CD4-positive, alpha-beta T cell treated with Interleukin-10 for 1 hour (primary cell): ENCODE measurements around the gene DBX1.
"Not testable (repeated sequence)": the region's sequence is repeated elsewhere in the genome, so short reads cannot be mapped to it uniquely, and the experiment has no call there.

Experiments used
- DNase-seq: peaks from one replicate; pipeline ENCODE4 v3.0.0-alpha.2; 2020

DBX1 gene, protein sequence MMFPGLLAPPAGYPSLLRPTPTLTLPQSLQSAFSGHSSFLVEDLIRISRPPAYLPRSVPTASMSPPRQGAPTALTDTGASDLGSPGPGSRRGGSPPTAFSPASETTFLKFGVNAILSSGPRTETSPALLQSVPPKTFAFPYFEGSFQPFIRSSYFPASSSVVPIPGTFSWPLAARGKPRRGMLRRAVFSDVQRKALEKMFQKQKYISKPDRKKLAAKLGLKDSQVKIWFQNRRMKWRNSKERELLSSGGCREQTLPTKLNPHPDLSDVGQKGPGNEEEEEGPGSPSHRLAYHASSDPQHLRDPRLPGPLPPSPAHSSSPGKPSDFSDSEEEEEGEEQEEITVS

DNA sequence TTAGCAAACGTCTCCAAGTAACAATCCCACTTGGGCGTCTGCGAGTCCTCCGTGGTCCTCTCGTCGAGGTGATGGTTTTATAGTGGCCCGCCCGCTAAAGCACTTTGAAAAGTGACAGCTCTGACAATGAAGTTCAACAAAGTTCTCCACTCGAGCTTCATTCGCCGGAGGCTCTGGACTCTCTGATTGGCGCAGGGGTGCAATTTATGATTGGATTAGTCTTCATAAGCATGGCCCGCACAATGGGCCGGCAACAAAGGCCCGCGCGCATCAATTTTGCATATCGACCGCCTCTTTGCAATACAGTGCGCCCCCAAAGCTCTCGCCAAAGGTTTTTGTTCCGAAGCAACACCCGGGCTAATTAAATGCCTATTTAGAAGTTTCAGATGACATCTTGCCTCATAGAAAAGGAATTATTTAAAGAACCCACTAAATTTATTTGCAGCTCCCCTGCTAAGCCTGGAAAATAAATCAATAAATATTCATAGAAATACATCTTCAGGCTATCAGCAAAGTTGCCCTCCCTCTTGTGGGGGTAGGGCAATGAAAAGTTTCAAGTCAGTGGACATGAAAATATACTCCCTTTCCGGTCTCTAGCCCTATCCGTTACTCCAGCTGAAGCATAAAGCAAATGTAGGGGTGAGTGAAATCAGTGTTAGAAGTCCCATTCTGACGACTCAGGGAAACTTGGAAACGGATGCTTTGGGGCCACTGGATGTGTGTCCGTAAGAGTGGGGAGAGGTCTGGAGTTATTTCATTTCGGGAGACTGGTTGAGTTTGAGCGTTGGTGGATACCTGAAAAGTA is at the start of gene DBX1:
Gene DBX1, minus strand, starts transcription at position 51 of the 805 bp plus-strand sequence. CDS start 151 bp downstream, outside the sequence.
- DNase-seq, result no peak

DNA sequence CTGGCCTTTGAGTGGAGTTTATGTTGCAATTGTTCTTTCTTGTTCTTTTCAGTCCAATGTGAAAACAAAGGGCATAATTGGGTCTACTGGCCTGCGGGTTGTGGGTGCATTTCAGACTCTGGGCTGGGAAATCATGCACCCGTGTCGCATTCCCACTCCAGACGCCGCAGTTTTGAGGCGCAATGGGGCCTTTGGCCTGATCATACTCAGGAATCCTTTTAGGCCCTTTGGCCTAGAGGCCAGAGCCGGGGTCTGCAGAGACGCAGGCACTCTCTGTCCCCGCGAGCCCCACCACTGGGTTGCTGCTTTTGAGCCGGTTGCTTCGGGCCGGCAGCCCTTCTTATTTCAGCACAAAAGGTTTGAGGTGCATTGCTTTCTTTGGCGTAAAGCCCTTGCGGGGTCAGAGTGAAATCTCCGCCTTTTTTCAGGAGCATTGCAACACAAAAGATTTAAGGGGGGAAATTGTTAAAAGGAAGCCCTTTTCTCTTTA is 48.4 kb upstream of the DBX1 start:
- DNase-seq, result no peak

DNA sequence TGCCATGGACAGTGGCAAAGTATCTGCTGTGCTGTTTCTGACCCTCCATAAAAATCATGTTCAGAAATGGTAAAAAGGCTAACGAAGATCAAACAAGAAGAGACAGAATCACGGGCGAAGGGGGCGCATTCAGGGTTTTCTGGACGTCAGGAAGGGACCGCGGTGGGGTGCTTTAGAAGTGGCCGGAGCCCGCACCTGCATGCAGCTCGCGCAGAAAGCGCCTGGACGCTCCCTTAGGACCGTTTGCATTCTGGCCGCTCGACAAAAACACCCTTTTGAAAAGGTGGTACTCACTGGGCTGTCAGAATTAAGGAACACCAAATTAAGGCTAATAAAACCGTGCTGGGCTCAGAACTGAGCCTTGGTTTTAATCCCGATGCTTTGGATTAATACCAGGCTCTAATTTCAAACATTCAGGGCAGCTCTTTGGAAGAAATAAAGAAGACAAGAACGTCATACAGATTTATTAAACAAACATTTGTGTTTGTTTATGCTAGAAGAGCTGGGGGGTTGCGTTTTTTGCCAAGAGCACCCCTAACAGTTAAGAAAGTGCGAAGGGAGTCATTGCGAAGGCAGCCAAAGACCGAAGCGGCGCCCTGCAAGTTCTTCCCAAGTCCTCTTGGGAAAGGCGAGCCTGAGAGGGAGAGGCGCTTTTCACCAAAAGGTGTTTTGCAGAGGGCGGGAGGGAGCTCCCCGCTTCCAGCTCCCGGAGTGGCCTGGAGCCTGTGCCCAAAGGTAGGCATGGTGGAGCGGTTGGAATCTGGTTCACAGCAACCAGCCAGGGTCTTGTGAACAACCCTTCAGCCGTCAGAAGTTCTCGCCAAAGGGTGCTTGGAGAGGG is 47.7 kb upstream of the DBX1 start:
- DNase-seq, result no peak

DNA sequence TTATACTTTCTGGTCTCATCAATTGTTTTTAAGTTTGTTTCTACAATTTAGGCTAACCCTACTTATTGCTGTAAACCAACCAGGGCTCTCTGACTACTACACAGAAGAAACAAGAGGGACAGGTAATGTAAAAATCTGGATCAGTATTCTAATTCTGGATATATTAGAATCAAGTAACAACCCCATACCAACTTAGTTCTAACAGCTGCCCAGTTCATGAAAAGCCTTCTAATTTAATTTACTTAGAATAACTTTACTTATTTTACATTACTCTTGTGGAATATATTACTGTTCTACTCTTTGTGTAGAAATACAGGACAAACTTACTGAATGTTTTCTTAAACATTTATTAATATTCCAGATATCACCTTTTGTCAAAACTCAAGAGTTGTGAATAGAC is 45.5 kb upstream of the DBX1 start:
- no peak for DNase-seq

DNA sequence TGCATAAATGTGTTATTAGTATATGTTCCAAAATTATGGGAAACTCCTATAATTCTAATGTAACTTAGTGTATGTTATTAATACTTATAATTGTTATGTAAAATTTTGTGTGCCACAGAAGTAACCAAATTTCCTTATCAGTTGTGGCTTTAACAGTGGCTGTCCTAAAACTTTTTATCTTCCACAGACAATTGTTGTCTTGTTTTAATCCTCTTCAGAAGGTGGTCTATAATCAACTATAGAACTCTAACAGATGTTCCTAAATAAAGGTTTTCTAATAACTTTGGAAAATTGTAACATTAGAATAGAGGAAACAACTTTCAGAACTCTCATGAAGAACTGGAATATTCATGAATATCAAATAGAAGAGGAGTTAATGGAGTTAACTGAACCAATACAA is 44.4 kb upstream of the DBX1 start:
- DNase-seq, result no peak

DNA sequence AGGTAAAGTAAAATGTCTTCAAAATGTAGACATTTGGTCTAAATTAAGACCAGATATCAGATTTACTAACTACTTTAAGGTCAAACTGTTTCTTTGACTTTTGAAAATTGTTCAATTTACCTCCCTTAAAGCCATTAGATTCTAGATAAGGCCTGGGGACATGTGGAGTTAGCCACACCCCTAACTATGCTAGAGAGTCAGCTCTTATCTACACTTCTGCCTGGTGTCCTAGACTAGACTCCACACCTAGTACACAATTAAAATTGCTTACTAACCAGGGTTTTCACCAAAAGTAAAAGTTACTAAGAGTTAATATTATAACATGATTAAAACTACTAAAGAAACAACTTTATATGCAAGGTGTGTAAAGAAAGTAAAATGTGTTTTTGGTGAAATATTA is 43.6 kb upstream of the DBX1 start:
- DNase-seq, result no peak

DNA sequence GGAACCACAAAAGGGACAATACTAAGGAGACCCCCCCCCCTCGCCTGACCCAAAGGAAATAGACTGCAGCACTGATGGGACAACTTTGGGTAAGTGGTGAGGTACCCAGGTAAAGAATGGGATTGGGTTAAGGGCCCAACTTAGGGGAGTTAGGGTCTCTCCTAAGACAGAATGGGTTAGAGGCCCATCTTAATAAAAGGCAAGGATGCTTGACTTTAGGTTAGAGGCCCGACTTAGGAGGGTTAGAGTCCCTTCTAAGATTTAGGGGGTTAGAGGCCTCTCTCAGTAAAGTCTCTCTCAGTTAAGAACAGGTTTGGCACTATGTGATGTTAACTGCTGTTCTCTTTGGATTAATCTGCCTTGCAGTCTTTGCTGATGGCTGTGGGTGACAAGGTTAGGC is 41.0 kb upstream of the DBX1 start:
- no peak for DNase-seq

DNA sequence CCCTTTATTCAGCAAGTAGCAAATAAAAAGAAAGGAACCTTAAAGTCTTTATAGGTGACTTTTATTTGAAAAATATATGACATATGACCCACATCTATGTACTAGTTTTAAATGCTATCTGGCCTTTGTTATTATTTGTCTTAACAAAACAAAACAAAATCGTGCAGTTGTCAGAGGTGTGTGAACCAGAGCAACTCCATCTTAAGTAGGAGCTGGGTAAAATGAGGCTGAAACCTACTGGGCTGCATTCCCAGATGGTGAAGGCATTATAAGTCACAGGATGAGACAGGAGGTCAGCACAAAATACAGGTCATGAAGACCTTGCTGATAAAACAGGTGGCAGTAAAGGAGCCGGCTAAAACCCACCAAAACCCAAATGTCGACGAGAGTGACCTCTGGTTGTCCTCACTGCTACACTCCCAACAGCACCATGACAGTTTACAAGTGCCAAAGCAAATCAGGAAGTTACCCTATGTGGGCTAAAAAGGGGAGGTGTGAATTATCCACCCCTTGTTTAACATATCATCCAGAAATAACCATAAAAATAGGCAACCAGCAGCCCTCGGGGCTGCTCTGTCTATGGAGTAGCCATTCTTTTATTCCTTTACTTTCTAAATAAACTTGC is 40.2 kb upstream of the DBX1 start:
- DNase-seq, result not testable (repeated sequence)

DNA sequence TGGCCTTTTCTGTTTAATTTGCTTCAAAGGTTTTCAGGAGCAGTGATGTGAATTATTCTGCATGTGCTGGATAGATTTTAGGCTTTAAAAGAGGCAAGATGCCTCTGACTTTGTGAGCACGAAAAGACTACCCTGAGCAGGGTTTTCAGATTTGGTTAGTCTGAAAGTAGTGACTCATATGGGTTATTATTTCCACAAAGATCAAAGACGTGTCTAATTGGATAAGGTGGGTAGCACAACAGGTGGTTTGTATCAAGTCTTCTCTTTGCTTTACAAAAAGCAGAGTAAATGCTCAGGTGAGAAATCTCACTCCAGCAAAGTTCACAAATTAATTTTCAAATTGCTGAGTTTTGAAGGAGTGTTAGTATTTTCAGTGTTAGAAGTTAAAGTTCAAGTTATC is 37.6 kb upstream of the DBX1 start:
- DNase-seq, result no peak

DNA sequence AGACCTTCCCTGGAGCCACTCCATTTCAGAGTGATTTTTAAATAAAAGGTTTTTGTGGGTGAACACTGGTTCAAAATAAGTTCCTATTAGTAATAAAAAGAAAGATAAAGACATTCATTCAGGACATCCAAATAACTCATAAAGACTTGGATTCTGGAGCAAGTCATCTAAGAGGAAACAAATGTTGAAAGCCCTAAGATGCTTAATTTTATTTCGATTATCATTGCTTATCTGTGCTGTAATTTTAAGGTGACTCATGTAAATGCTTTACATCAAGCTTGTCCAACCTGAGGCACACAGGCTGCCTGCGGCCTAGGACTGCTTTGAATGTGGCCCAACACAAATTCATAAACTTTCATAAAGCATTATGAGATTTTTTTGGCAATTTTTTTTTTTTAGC is 34.2 kb upstream of the DBX1 start:
- no peak for DNase-seq

DNA sequence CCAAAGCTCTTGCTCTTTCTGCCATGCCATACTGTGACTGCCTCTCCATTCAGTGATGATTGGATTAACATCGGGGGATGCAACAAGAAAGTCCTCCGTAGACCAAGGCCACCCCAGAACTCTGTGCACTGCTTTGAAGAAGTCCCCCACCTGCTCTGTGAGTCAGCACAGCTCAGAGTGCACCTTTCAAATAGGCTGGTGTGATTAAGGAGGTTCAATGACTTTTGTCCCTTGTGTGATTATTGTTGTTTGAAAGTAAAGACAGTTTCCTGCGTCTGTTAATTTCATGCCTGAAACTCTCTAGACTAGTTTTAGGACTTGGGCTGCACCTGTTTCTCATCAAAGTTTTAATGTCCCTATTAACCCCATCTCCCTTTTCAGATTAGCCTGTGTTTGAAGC is 33.0 kb upstream of the DBX1 start:
- DNase-seq, result no peak

DNA sequence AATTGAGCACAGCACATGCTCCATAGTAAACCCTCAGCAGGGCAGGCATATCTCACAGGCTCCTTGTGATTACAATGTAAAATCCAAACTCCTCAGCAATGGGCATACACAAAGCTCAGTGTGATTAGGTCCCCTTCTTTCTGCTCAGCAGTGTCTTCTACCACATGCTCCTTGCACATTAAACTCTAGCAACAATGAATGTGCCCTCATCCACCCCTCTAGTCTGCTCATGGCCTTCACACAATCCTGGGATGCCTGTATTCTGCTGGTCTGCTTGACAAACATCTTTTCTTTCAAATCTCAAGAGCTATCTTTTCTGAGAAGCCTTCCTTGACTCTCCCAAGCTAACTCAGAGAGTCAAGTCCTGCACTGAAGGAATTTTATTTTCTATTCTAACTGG is 32.4 kb upstream of the DBX1 start:
- DNase-seq, result no peak

DNA sequence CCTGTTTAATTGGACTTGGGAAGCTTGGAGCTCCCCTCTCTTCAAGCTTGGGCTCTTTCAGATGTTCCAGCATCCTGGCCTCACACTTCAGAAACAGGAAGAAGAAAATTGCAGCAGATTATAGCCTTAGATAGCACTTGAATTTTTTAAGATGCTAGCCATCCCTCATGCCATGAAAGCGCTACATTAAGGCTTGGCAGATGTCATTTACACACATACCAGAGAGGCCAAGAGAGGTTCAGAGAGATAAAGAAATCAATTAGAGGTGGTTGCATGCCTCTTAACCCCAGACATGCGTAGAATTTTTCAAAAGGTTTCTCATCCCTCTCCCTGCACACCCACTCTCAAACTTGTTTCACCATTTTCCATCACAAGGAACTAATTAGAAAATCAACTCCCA is 31.9 kb upstream of the DBX1 start:
- DNase-seq, result no peak

DNA sequence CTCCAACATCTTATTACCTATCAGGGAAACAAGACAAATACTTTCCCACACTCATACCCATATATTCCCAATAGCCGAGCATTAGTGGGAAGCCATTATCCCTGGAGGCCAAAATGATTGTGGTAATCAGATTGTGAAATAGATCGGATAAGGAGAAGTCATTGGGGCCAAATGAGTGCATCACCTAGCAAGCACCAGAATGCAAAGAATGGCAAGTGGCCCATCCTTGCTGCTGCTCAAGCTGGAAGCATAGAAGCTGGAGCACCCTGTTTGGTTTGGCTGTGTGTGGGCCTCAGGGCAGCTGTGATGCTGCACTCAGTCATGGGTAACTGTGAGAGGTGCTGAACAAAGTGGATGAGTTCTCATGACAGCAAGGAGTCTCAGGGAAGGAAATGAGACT is 18.7 kb upstream of the DBX1 start:
- DNase-seq, result no peak

DNA sequence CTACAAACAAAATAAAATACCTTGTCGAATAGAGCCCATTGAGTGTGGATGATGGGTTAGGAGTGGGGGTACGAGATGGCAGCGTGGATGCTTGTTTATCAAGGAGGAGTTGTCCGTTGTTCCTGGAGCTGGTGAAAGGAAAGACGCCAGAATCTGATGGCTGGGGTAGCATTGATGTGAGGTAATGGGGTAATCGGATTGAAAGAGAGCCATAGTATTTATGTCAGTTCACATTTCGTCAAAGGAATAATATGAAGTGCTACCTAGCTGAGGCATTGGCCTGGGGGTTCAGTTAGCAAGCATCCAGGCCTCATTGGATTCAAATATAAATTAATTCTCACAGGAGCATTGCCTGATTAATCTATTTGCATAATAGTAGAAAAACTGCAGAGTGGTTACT is 16.9 kb upstream of the DBX1 start:
- no peak for DNase-seq

DNA sequence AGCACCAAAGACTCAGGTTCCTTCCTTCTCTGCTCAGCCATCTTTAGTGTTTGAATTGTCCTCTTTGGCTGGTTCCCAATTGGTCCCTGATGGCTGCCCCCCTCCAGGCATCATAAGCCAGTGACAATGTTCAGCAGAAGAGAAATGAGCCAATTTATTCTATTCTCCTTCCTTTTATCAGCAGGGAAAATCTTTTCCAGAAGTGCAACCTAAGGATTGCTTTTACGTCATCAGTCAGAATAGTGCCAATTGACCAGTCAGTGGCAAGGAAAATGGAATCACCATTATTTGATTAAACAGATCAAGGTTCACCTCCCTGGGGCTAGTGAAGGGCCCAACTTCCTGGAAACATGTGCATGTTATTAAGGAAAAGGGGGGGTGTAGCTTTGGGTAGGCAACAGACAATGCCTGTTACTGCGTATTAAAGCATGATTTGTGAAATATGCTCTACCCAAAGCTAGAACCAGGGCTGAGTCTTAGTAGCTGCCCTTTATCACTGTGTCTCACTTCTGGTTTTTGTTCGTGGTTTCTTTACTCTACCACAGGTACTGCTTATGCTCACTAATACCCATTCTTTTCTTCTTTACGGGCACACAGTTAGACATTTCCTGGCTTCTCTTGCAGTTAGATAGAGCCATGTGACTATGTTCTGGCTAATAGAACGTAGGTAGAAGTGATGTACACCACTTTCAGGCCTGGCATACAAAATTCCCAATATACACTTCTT is 12.6 kb upstream of the DBX1 start:
- DNase-seq, result no peak

DNA sequence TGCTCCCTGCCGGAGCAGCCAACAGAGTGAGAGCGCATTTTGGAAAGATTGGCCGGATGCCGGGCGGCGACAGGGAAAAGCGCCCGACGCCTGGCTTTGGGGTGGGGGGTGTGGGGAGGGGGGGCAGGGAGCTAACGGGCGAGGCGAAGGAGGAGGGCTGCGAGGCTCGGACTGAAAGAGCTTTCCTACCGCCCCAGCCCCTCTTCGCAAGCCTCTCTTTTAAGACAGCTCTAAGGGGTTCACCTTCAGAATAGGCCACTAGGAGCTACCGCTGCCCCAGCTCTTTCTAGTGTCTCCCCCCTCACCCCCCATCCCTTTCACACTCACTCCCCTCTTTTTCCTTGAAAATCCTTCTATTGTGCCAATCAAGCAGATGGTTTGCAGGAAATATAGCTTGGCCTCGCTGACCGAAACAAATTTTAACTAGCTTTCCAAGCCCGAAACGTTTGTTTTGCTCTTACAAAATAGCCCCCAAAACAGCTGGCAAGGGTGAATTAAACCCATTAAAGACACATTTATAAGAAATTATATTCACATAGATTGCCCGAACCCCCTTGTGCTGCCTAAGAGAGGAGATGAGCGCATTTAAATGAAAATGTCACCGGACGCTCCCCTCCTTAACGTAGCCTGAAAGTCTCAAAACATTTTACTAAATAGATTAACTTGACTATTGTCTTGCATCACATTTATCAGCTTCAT is 3.7 kb upstream of the DBX1 start:
- no peak for DNase-seq

DNA sequence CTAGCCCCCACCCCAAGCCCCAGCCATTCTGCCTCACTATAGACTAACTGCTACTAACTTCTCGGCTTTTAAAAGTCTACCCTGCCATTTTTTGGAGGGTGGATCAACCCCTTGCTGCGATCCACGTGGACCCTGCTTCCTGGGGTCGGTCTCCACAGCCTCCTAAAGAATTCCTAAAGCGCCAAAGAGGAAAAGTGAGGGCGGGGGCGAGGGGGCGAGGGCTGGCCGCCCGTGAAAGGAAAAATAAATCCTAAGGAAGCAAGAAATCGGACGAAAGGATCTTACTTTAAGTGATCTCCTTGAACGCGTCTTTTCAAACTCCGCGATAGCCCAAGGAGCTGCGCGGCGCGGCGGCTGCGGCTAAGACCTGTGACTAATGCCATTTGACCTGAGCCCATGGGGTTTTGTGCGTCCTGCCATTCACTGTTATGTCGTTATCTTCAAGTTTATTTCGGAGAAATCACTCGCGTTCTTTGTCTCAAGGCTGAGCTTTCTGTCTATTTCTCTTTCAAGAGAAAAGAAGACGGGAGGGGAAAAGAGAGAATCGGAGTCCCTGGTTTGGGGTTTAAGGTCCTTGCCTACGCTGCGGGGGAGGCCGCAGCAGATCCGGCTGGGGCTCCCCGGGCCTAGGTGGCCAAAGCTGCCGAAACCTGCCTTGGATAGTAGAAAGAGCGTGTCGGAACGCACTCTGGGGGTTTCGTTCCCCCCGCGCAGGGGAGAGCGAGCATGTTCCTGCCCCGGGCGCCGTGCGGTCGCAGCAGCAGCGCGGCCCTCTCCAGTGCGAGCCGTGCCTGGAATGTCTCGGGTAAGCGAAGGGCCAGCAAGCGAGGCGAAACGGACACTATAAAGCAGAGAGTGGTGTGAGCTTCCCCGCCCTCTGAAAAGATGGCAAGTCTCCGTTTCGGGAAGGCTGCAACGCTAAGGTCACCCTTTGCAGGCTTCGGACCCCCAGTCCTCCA is 2.8 kb upstream of the DBX1 start:
- no peak for DNase-seq

DNA sequence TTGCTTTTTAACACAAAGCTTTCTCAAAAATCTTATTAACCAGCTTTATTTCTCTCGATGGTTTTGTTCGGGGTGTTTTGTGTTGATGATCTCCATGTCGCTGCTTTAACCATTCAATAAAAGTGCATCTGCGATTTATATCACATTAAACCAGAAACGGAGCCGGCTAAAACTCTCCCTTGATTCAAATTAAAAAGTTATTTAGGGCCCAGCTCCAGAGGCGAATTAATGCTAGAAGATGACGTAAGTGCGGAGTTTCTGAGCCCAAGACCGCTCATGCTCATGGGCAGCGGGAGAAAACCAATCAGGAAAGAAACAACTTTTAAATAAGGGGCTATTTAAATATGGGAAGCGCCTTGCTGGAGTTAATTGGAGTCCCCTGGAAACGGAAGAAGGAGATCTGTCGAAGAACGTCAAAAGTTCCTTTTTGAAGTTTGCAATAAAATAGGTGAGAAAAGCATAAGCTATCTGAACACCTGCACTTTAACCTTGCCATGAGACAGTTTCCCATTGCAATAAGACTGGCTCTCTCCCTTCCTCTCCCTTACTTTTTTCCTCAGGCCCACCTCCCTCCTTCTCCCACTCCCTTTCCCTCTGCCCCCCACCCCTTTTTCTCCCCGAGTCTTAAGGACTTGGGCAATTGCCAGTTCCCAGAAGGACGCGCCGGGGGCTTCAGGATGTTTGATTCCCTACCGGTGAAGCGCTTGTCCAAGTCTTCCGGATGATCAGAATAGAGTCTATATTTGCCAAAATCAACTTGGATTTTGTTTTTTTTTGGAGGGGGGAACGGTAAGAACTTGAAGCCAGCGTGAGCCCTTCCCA is 1.9 kb upstream of the DBX1 start:
- DNase-seq, result no peak
